ENCODE data around the gene TSNAXIP1. TPM values are rescaled to one million over a fixed set of nuclear protein-coding genes. Genes with fewer than 3 reads are reported as not detected.

TSNAXIP1 gene
- polyA plus RNA-seq, 3 donors: 0.23 TPM; not detected in 2

- Histone ChIP-seq H3K4me1 (ENCODE audit: control insufficient read depth in 1 of 2, insufficient read depth in 2 of 2, low read length in 2 of 2) (peaks cover 16 to 17% of the 10 kb centered on the region in 2 donors), H4K20me1 (ENCODE audit: insufficient read depth, low read length) (peaks cover 6% of the 10 kb centered on the region), H3K79me2 (ENCODE audit: insufficient read depth, low read length) (peaks cover 16% of the 10 kb centered on the region), H3K4me3 (replicated peaks in 1 of 3; ENCODE audit: low read depth in 2 of 3, low read length in 3 of 3) (no peak overlapping the region), H3K27ac (ENCODE audit: low read depth in 1 of 2, low read length in 2 of 2) (no peak overlapping the region), H3K27me3 (ENCODE audit: control insufficient read depth in 2 of 2, insufficient read depth in 2 of 2, low read length in 2 of 2) (no peaks in the 10 kb centered on the region), H3K9me3 (replicated peaks in 1 of 2; ENCODE audit: control insufficient read depth in 1 of 2, insufficient read depth in 1 of 2, low read length in 2 of 2) (no peaks in the 10 kb centered on the region), H2AFZ (ENCODE audit: insufficient read depth, low read depth, low read length, poor library complexity, severe bottlenecking) (no peak overlapping the region), H3K36me3 (replicated peaks in 1 of 2; ENCODE audit: control insufficient read depth in 1 of 2, insufficient read depth in 2 of 2, low read length in 2 of 2) (peaks cover 31 to 72% of the 10 kb centered on the region in 2 donors), H3K4me2 (replicated peaks; ENCODE audit: extremely low read depth, low read length, poor library complexity, severe bottlenecking) (no peak overlapping the region), H3K9ac (ENCODE audit: insufficient read depth, low read length, poor library complexity, severe bottlenecking) (no peak overlapping the region)
- Mint-ChIP-seq H3K36me3 (peaks cover 38 to 59% of the 10 kb centered on the region in 2 donors), H3K9me3 (peaks cover 0 to 2% (median 0%) of the 10 kb centered on the region in 7 donors), H3K4me3 (no peak overlapping the region), H3K4me1 (peaks cover 15% of the 10 kb centered on the region), H3K27ac (no peak overlapping the region), H3K27me3 (ENCODE audit: low read depth in 3 of 3) (peaks cover 0 to 1% (median 0%) of the 10 kb centered on the region in 3 donors)
- whole genome bisulfite sequencing (ENCODE audit: insufficient coverage): 94% methylated on average over 3 of the region's 6 CpGs
- TF ChIP-seq CTCF (IDR thresholded peaks at IDR 0.05): no peak
- no peak for DNase-seq
- intact Hi-C loops (cut with micrococcal nuclease): no loop called here
These were observed 61.6 kb downstream of the TSNAXIP1 start for GRCh38 chr16:67868290-67868689.

- peaks cover 0 to 2% (median 0%) of the 10 kb centered on the region in 7 donors for H3K9me3 Mint-ChIP-seq
- Histone ChIP-seq H3K27ac (ENCODE audit: low read depth in 1 of 2, low read length in 2 of 2) (peak overlapping the region in 1 of 2 donors; percentile 15), H3K9me3 (replicated peaks in 1 of 2; ENCODE audit: control insufficient read depth in 1 of 2, insufficient read depth in 1 of 2, low read length in 2 of 2) (no peaks in the 10 kb centered on the region), H3K4me3 (replicated peaks in 1 of 3; ENCODE audit: low read depth in 2 of 3, low read length in 3 of 3) (no peak overlapping the region), H3K79me2 (ENCODE audit: insufficient read depth, low read length) (peaks cover 21% of the 10 kb centered on the region), H3K4me2 (replicated peaks; ENCODE audit: extremely low read depth, low read length, poor library complexity, severe bottlenecking) (no peak overlapping the region), H3K9ac (ENCODE audit: insufficient read depth, low read length, poor library complexity, severe bottlenecking) (no peak overlapping the region), H2AFZ (ENCODE audit: insufficient read depth, low read depth, low read length, poor library complexity, severe bottlenecking) (no peak overlapping the region), H3K36me3 (replicated peaks in 1 of 2; ENCODE audit: control insufficient read depth in 1 of 2, insufficient read depth in 2 of 2, low read length in 2 of 2) (peaks cover 31 to 71% of the 10 kb centered on the region in 2 donors), H4K20me1 (ENCODE audit: insufficient read depth, low read length) (peaks cover 14% of the 10 kb centered on the region), H3K4me1 (ENCODE audit: control insufficient read depth in 1 of 2, insufficient read depth in 2 of 2, low read length in 2 of 2) (peaks cover 30% of the 10 kb centered on the region in 2 donors), H3K27me3 (ENCODE audit: control insufficient read depth in 2 of 2, insufficient read depth in 2 of 2, low read length in 2 of 2) (no peaks in the 10 kb centered on the region)
- no peak for TF ChIP-seq CTCF (IDR thresholded peaks at IDR 0.05)
- H3K4me3 Mint-ChIP-seq: no peak overlapping the region
- H3K4me1 Mint-ChIP-seq: peaks cover 29% of the 10 kb centered on the region
- peak overlapping the region in 1 of 7 donors; percentile 66 for H3K27ac Mint-ChIP-seq
- H3K36me3 Mint-ChIP-seq: peaks cover 35 to 59% of the 10 kb centered on the region in 2 donors
- intact Hi-C loops (cut with micrococcal nuclease): loop anchor here in 1 of 2 donors (5.0 to 10.0 kb wide), 2 partner anchors 37 to 65 kb away; partner anchors contain the start of genes CTRL and PSMB10
- no peak for DNase-seq
- 100% methylated on average over 4 of the region's 7 CpGs for WGBS (ENCODE audit: insufficient coverage)
- H3K27me3 Mint-ChIP-seq (ENCODE audit: low read depth in 3 of 3): peaks cover 0 to 1% (median 0%) of the 10 kb centered on the region in 3 donors
These were observed 63.0 kb downstream of the TSNAXIP1 start for GRCh38 chr16:67869653-67870052.

Data from CD14-positive monocyte (primary cell).